Hindlimb muscle (tissue), 1 donor: ENCODE results near the gene POT1. TPM values are rescaled to one million over a fixed set of nuclear protein-coding genes. Genes with fewer than 3 reads are reported as not detected.

ENCODE experiments used
- DNase-seq: peaks from one replicate; pipeline ENCODE4 v3.0.0-alpha.2; 2013
- polyA plus RNA-seq: library from polyadenylated mRNA; unstranded; fragments of 120-200 nt; gene quantifications from one replicate; pipeline ENCODE4 v1.2.1, GENCODE V29; 2013; ENCODE audit not compliant: insufficient read length

The POT1 gene
- polyA plus RNA-seq, 1 donor, result 15.7 TPM

GRCh38 chr7:124908259-124908658 is 21.4 kb downstream of the POT1 start:
- DNase-seq, result no peak

- no peak for DNase-seq
Observed at GRCh38 chr7:124907490-124907889, 22.1 kb downstream of the POT1 start.

DNA sequence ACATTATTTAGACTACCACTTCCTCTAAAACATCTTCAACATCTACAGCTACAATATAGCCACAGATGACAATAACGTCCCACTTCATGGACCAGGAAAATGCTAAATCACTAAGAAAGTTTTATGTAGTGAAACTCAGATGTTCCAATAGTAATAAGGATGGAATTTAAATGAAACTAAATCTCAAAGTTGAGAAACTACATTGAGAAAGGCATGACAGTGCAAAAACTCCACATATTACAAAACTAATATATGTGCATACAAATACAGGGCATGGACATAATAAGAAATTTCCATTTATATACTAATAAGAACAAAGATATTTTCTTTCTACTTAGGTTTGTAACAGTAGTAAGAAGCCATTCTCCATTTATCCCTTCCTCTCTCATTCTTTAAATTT is 31.1 kb downstream of the POT1 start:
- no peak for DNase-seq

DNA sequence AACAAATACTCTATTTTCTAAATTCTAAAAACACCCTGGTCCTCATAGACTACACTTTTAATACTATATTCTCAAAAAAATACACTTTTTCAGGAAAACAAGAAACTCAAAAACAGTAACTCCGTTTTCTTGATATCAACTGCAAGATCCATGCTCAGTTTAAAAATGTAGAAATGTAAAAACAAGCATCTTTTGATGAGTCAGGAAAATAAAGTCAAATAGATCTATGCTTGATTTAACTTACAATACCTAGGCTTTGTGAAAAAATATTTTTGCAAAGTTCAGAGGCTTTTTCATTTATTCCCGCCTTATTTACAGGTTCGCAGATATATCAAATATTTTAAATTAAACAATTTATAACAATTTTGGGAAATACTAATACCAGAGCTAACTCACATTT is 33.6 kb downstream of the POT1 start:
- no peak for DNase-seq

- no peak for DNase-seq
Observed at GRCh38 chr7:124893140-124893827, 36.3 kb downstream of the POT1 start.

GRCh38 chr7:124887247-124887646 is 42.4 kb downstream of the POT1 start:
- no peak for DNase-seq

DNA sequence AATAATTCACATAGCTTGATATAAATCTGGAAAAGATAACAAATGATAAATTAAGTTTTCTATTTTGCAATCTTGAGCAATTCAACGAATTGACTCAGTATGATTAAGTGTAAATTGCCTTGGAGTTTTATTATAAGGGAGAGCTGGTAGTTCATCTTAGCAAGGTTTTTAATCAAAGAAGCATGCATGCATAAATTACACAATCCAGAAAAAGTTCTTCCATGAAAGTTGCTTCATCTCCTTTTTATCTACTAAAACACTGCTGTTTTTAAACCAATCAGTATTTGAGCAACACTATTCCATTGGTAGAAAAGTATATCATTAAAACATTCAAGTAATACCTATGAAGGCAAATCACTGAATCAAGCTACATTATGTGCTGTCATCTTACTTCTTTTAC is 47.6 kb downstream of the POT1 start:
- DNase-seq, result no peak

DNA sequence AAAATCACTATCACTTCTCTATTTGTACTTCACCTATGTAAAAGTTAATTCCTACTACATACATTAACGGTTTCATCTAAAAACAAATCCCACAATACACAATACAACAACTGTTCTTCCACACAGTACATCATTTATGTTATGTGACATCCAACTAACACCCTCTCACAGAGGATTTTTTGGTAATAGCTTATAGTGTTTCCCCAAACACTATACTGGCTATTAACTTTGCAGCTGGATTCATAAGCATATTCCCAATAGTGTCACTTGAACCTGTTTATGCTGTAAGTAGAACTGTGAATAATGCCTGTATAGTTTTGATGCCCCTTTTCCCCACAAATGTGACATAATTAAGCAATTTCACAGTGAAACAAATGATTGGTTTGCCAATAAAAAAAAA is 49.9 kb downstream of the POT1 start:
- DNase-seq, result no peak

DNA sequence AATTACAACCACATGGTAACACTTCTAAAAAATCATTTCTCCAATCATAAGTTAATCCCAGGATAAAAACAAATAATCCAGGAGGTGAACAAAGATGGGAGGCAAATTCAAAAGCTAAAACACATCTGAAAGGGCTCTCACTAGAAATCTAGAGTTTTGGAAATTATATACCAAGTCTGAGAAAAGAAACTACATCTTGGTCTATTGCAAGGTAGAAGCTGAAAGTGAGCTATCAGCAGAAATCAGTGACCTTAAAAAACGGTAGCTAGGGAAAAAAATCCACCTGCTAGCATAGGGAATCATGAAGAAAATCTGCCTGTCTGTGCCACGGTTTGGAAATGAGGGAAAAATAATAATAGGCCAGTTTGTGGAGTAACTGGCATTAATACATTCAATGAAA is 50.5 kb downstream of the POT1 start:
- no peak for DNase-seq

DNA sequence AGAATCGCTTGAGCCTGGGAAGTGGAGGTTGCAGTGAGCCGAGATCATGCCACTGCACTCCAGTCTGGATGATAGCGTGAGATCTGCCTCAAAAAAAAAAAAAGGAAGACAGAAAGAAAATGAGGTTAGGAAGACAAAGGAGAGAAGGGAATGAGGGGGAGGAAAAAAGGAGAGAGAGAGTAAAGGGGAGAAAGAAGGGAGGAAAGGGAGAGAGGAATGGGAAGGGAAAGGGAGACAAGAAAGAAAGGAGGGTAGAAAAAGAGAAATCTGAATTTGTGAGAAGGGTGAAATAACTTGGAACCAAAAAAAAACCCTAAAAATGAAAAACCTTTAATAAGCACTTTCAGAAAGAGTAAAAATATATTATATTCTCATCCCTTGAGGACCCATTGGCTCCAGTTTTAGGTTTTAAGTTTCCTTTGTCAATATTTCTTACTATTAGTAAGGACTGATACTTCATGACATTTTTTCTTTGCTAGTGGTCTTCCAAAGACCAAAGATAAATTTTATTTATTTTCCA is 54.9 kb downstream of the POT1 start:
- DNase-seq, result no peak

DNA sequence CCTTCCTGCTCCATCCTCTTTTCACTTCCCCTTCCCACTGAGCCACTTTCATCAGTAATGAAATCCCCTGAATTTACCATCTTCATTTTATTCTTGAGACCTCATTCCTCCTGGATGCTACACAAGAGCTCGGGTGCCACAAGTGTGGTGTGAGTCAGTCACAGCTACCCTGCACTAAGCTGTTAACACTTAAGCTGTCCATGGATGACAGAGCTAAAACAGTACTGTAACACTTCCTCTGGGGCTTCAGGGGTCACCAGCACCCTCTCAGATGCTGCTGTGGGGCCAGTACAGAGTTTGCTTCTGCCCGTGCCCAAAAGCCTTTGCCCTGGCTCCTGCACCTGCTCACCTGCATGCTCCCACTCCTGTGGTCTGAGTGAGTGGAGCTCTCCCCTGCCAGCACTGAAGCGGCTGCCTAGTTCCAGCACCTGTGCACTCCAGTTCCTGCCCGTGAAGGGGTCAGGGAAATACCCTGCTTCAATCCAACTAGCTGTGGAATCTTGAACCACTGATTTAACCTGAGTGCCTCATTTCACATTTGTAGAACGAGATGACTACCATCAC is 71.9 kb downstream of the POT1 start:
- no peak for DNase-seq

- peak; percentile 6 for DNase-seq
Observed at GRCh38 chr7:124856299-124856888, 73.2 kb downstream of the POT1 start.

DNA sequence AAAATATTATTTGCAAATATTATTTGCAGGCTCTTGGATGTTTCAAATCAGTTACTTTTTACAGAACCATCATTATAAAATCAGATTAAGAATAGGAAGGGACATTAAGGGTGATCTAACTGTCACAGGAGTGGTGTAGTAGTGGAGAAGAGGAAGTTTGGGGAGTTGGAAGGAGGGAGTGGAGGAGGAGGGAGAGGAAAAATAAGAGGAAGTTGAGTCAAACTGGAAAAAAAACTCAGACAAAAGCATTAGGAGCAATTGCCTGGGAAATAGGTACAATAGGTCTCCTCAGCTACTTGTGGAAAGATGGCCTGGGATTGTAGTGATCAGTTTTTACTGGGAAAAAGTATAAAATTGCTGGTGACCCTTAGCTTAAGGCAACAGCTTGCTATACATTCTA is 86.3 kb downstream of the POT1 start:
- DNase-seq, result no peak

DNA sequence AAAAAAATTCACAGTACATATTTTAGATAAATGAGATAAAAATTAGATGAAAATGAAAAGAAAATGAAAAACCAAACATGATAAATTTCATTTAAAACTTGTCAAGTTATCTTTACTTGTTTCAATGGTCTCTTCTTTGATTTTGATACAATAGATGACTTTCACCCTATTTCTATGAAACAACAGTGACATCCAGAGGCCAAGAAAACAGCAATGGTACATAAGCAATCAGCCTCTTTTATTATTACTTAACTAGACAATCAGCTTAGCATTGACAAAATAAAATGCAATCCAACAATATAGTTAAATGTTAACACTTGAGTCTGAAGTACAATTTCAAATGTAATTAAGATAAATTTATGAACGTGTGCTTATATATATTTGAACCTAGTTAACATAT is 89.2 kb downstream of the POT1 start:
- DNase-seq, result no peak

GRCh38 chr7:124839687-124840086 is 89.9 kb downstream of the POT1 start:
- no peak for DNase-seq

GRCh38 chr7:124836173-124836572 is 93.5 kb downstream of the POT1 start:
- DNase-seq, result no peak

DNA sequence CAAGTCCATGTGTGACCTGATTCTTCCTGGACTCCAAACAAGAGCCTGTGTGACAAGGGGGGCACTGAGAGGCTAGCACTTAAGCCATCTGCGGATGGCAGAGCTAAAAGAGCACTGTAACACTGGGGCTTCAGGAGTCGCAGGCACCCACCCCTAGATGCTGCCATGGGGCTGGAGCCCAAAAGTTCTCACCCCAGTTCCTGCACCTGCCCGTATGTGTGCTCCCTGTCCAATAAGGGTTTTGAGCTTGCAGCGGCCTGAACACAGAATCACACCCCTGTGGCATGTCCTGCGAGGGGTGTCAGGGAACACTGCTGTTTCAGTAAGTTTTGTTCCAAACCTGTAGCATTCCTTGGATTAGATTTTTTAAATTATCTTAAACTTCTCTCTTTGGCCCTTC is 110.8 kb downstream of the POT1 start:
- DNase-seq, result no peak

GRCh38 chr7:124813994-124814798 is 115.4 kb downstream of the POT1 start:
- no peak for DNase-seq

- no peak for DNase-seq
Observed at GRCh38 chr7:124812764-124813163, 116.9 kb downstream of the POT1 start.

DNA sequence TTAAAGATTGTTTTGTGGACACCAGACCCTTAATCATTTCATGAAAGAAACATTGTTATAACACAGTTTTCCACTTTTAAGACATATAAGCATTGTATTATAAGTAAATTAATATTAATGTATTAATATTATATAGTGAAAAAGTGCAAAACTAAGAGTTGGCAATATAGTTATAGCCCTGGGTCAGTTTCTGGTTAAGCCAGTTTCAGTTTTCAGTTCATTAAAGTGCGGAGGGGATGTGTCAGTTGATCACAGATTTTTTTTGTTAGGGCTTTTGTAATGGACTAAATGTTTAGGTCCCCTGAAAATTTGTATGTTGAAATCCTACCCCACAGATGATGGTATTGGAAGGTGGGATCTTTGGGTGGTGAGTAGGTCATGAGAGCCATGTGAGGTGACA is 118.3 kb downstream of the POT1 start:
- no peak for DNase-seq

DNA sequence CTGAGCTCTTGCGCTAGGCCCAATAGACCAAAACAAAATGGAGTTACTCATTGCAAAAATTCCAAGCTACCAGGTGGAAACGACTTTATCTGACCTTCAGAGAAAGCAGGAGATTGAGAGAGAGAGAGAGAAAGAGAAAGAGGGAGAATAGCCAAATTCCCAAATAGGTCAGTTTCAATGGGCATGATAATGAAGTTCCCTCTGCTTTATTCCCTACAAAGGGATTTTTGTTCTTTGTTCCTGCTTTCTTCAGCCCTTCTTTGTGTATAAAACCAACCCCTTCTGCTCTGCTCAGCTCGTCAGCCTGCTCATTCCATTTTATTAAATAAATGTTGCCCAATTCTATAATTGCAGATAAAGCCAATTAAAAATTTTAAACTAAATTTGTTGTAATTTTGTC is 119.0 kb downstream of the POT1 start:
- no peak for DNase-seq

DNA sequence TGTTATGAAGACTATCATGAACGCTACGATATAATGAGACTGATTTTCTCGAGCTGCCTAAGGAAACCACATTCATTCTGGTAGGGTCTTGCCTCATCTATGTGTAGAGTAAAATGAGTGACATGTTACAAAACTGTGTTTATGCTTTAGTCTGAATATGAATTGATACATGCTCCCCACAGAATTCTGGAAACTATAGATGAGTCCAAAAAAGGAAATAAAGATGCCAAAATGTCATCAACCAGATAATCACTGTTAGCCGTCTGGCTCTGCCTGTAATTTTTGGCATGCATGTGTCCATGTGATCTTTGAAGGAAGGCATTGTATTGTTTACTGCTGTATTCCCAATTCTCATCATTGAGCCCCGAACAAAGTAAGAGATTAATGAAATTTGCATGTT is 121.4 kb downstream of the POT1 start:
- no peak for DNase-seq

DNA sequence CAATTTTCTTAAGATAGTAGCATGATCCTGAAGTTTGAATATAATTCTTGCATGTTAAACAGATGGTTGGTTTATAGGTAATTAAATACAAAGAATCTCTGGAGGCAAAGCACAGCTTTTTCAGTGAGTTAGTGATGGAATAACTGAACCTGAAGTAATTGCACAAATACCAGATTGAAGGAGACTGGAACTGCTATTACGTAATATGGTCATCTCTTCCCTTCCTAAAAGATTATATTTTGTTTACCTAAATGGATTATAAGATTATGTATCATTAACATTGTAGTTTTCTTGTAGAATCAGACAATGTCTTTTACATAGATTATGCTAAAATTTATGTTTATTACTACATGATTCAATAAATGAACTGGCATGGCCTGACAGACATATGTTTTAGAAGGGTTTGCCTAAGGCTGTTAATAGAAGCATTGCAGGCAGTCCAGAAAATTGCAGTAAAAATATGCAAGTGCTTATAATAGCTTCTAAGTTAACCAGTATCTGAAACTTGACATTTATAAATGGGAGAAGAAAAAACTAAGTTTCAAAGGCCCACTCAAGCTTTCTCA is 128.2 kb downstream of the POT1 start:
- DNase-seq, result no peak
